ENCODE data around the gene CHST14.

DNA sequence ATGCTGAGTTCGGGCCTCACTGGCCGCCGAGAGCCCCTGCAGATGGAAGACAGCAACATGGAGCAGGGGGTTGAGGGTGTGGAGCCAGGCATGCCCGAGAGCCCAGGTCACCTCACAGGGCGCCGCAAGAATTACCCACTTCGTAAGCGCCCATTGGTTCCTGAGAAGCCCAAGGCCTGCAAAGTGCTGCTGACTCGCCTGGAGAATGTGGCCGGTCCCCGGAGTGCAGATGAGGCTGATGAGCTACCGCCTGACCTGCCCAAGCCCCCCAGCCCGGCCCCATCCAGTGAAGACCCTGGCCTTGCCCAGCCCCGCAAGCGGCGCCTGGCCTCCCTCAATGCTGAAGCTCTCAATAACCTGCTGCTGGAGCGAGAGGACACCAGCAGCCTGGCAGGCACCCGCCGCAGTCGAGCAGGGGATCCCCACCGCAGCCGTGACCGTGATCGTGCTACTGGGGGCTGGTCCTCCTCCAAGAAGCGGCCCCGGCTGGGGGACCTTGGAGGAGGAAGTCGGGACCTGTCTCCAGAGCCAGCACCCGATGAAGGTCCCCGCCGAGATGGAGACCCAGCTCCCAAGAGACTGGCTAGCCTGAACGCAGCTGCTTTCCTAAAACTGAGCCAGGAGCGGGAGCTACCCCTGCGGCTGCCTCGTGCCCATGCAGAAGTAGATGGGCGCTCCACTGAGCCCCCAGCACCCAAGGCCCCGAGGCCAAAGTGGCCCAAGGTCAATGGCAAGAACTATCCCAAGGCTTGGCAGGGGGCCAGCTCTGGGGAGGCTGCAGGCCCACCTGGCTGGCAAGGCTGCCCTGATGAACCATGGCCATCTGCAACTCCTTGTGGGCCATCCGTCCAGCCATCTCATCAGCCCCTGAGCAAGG is 12.1 kb upstream of the CHST14 start:
- TF ChIP-seq POLR2A (IDR thresholded peaks at IDR 0.05) (no peak), POLR2AphosphoS5 (IDR thresholded peaks at IDR 0.05) (no peak)
- TF ChIP-seq, protein P1, sequence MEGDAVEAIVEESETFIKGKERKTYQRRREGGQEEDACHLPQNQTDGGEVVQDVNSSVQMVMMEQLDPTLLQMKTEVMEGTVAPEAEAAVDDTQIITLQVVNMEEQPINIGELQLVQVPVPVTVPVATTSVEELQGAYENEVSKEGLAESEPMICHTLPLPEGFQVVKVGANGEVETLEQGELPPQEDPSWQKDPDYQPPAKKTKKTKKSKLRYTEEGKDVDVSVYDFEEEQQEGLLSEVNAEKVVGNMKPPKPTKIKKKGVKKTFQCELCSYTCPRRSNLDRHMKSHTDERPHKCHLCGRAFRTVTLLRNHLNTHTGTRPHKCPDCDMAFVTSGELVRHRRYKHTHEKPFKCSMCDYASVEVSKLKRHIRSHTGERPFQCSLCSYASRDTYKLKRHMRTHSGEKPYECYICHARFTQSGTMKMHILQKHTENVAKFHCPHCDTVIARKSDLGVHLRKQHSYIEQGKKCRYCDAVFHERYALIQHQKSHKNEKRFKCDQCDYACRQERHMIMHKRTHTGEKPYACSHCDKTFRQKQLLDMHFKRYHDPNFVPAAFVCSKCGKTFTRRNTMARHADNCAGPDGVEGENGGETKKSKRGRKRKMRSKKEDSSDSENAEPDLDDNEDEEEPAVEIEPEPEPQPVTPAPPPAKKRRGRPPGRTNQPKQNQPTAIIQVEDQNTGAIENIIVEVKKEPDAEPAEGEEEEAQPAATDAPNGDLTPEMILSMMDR (IDR thresholded peaks at IDR 0.05), result no peak

Data from breast epithelium (tissue), 3 donors.